DMS114 treated with DMSO at 0.1 percent for 48 hours (cell line): ENCODE results near the gene MAGEB3.
"Not testable (repeated sequence)": the region's sequence is repeated elsewhere in the genome, so short reads cannot be mapped to it uniquely, and the experiment has no call there.

ENCODE experiments used
- DNase-seq: peaks from one replicate; lab custom pipeline; 2025; ENCODE audit not compliant: unreplicated experiment; lab: John Stamatoyannopoulos, UW

Gene MAGEB3

GRCh38 chrX:30230395-30230794, at the start of gene MAGEB3:
Gene MAGEB3, plus strand, starts transcription at chrX:30230657. Its CDS starts 5,268 bp downstream, at chrX:30235925.
- DNase-seq, result no peak

GRCh38 chrX:30181353-30181752, 49.1 kb upstream of the MAGEB3 start:
- DNase-seq, result no peak

GRCh38 chrX:30183554-30183953, 46.9 kb upstream of the MAGEB3 start:
- no peak for DNase-seq

GRCh38 chrX:30190426-30190825, 40.0 kb upstream of the MAGEB3 start:
- DNase-seq, result no peak

- DNase-seq, result not testable (repeated sequence)
Measured at GRCh38 chrX:30193910-30194309, 36.5 kb upstream of the MAGEB3 start.

- DNase-seq, result no peak
Measured at GRCh38 chrX:30196322-30196721, 34.1 kb upstream of the MAGEB3 start.

GRCh38 chrX:30212172-30212571, 18.3 kb upstream of the MAGEB3 start:
- no peak for DNase-seq

GRCh38 chrX:30215357-30215843, 15.1 kb upstream of the MAGEB3 start, which contains the start of gene MAGEB2:
Gene MAGEB2, plus strand, starts transcription at chrX:30215563. Its CDS starts 3,018 bp downstream, at chrX:30218581.
- no peak for DNase-seq

- DNase-seq, result no peak
Measured at GRCh38 chrX:30217465-30217864, 13.0 kb upstream of the MAGEB3 start.

- no peak for DNase-seq
Measured at GRCh38 chrX:30219372-30219771, 11.1 kb upstream of the MAGEB3 start.

GRCh38 chrX:30220661-30221060, 9.8 kb upstream of the MAGEB3 start:
- no peak for DNase-seq

GRCh38 chrX:30224536-30224935, 5.9 kb upstream of the MAGEB3 start:
- DNase-seq, result no peak

- no peak for DNase-seq
Measured at GRCh38 chrX:30228526-30228925, 1.9 kb upstream of the MAGEB3 start.

- DNase-seq, result no peak
Measured at GRCh38 chrX:30241724-30242415, 11.4 kb downstream of the MAGEB3 start, which contains the start of gene MAGEB4. Gene MAGEB4, plus strand, starts transcription at chrX:30242000. Its CDS starts 136 bp downstream, at chrX:30242136.

- no peak for DNase-seq
Measured at GRCh38 chrX:30246769-30247489, 16.5 kb downstream of the MAGEB3 start, which contains the start of gene MAGEB1. Gene MAGEB1, plus strand, starts transcription at chrX:30247146. Its CDS starts 3,348 bp downstream, at chrX:30250494.

- no peak for DNase-seq
Measured at GRCh38 chrX:30248854-30249253, 18.4 kb downstream of the MAGEB3 start.

- no peak for DNase-seq
Measured at GRCh38 chrX:30253257-30253656, 22.8 kb downstream of the MAGEB3 start.

GRCh38 chrX:30259927-30260326, 29.5 kb downstream of the MAGEB3 start:
- DNase-seq, result no peak

- no peak for DNase-seq
Measured at GRCh38 chrX:30261012-30261411, 30.6 kb downstream of the MAGEB3 start.

GRCh38 chrX:30262763-30263162, 32.3 kb downstream of the MAGEB3 start:
- DNase-seq, result no peak

GRCh38 chrX:30270639-30271038, 40.2 kb downstream of the MAGEB3 start:
- no peak for DNase-seq

- no peak for DNase-seq
Measured at GRCh38 chrX:30275498-30275897, 45.0 kb downstream of the MAGEB3 start.
